CD14-positive monocyte (primary cell): Measurements from ENCODE around the gene PRKAG3. TPM values are rescaled to one million over a fixed set of nuclear protein-coding genes. Genes with fewer than 3 reads are reported as not detected.

Experiments used
- DNase-seq, 3 donors: peaks; one replicate each; pipeline ENCODE4 v3.0.0-alpha.2; 2011 to 2022
- H2AFZ ChIP-seq: 2 replicates; pipeline ENCODE4 v1.6.0; 2012; ENCODE audit warnings: mild to moderate bottlenecking, low read depth, low read length, inconsistent platforms; ENCODE audit not compliant: insufficient read depth, poor library complexity, severe bottlenecking
- H3K27ac ChIP-seq, 2 donors: 1 replicate in 1 of 2; 2 replicates in 1 of 2; pipeline ENCODE4 v1.5.1; 2012 to 2013; ENCODE audit warnings: low read length in 2 of 2, control low read depth in 1 of 2, inconsistent platforms in 1 of 2, low read depth in 1 of 2, mild to moderate bottlenecking in 1 of 2
- H3K27me3 ChIP-seq, 2 donors: one replicate each; pipeline versions ENCODE4 v1.6.0 to v1.6.1; 2011 to 2013; ENCODE audit warnings: low read length in 2 of 2; ENCODE audit not compliant: control insufficient read depth in 2 of 2, insufficient read depth in 2 of 2
- H3K36me3 ChIP-seq, 2 donors: replicated peaks in 1 of 2; 1 replicate in 1 of 2; 2 replicates in 1 of 2; pipeline versions ENCODE4 v1.5.1 to v1.6.1; 2012 to 2013; ENCODE audit warnings: low read length in 2 of 2, control low read depth in 1 of 2, inconsistent platforms in 1 of 2, mild to moderate bottlenecking in 1 of 2; ENCODE audit not compliant: insufficient read depth in 2 of 2, control insufficient read depth in 1 of 2
- H3K4me1 ChIP-seq, 2 donors: 1 replicate in 1 of 2; 2 replicates in 1 of 2; pipeline versions ENCODE4 v1.5.1 to v1.6.1; 2012 to 2013; ENCODE audit warnings: low read length in 2 of 2, control low read depth in 1 of 2, inconsistent platforms in 1 of 2, mild to moderate bottlenecking in 1 of 2, moderate library complexity in 1 of 2; ENCODE audit not compliant: insufficient read depth in 2 of 2, control insufficient read depth in 1 of 2
- H3K4me2 ChIP-seq: replicated peaks from 2 replicates; pipeline ENCODE3; 2012; ENCODE audit warnings: low read length, moderate library complexity, mild to moderate bottlenecking; ENCODE audit not compliant: poor library complexity, severe bottlenecking; ENCODE audit errors: extremely low read depth
- H3K4me3 ChIP-seq, 3 experiments: fragments of 200-600 bp in 1 of 3; sonication (generic) in 1 of 3; replicated peaks in 1 of 3; 1 replicate in 2 of 3; 2 replicates in 1 of 3; pipeline ENCODE4 v1.5.1; 2011 to 2013; ENCODE audit warnings: low read length in 3 of 3, mild to moderate bottlenecking in 3 of 3, control low read depth in 2 of 3, low read depth in 2 of 3, inconsistent platforms in 1 of 3, moderate library complexity in 1 of 3
- H3K79me2 ChIP-seq: 2 replicates; pipeline ENCODE4 v1.6.0; 2012; ENCODE audit warnings: mild to moderate bottlenecking, control low read depth, inconsistent platforms, low read length, moderate library complexity; ENCODE audit not compliant: insufficient read depth
- H3K9ac ChIP-seq: 2 replicates; pipeline ENCODE4 v1.6.0; 2017; ENCODE audit warnings: low read length, mild to moderate bottlenecking; ENCODE audit not compliant: insufficient read depth, poor library complexity, severe bottlenecking
- H3K9me3 ChIP-seq, 2 donors: replicated peaks in 1 of 2; 1 replicate in 1 of 2; 2 replicates in 1 of 2; pipeline versions ENCODE4 v1.5.1 to v1.6.1; 2012 to 2013; ENCODE audit warnings: low read length in 2 of 2, control low read depth in 1 of 2; ENCODE audit not compliant: control insufficient read depth in 1 of 2, insufficient read depth in 1 of 2
- H4K20me1 ChIP-seq: 2 replicates; pipeline ENCODE4 v1.6.0; 2012; ENCODE audit warnings: mild to moderate bottlenecking, low read length, control low read depth, moderate library complexity; ENCODE audit not compliant: insufficient read depth
- H3K27ac Mint-ChIP-seq, 7 donors: one replicate each; pipeline ENCODE4 v1.8.0; 2020; ENCODE audit warnings: mild to moderate bottlenecking in 7 of 7, mixed read lengths in 7 of 7, moderate library complexity in 6 of 7, inconsistent platforms in 2 of 7
- H3K27me3 Mint-ChIP-seq, 3 donors: one replicate each; pipeline ENCODE4 v1.8.0; 2021 to 2022; ENCODE audit warnings: low read depth in 3 of 3, mild to moderate bottlenecking in 3 of 3, mixed read lengths in 3 of 3, moderate library complexity in 3 of 3, inconsistent platforms in 1 of 3
- H3K36me3 Mint-ChIP-seq, 2 donors: one replicate each; pipeline ENCODE4 v1.8.0; 2020; ENCODE audit warnings: mixed read lengths in 2 of 2, inconsistent platforms in 1 of 2, mild to moderate bottlenecking in 1 of 2
- H3K4me1 Mint-ChIP-seq: one replicate; pipeline ENCODE4 v1.8.0; 2020; ENCODE audit warnings: mild to moderate bottlenecking, mixed read lengths
- H3K4me3 Mint-ChIP-seq, 2 donors: one replicate each; pipeline ENCODE4 v1.8.0; 2020; ENCODE audit warnings: mild to moderate bottlenecking in 2 of 2, mixed read lengths in 2 of 2, moderate library complexity in 1 of 2
- H3K9me3 Mint-ChIP-seq, 7 donors: one replicate each; pipeline ENCODE4 v1.8.0; 2020 to 2022; ENCODE audit warnings: mixed read lengths in 7 of 7, mild to moderate bottlenecking in 6 of 7, moderate library complexity in 6 of 7, inconsistent platforms in 2 of 7
- WGBS: methylation state at CpG from one replicate; pipeline ENCODE4 v1.1.5; 2013; ENCODE audit warnings: missing lambda C conversion rate; ENCODE audit not compliant: insufficient coverage; 5-methylcytosine and 5-hydroxymethylcytosine counted together
- intact Hi-C, 2 donors: fragments of 100-400 bp; cut with micrococcal nuclease; formaldehyde crosslinking; loops; one replicate each; pipeline versions ENCODE4 v1.15.0 to v1.15.1; 2023
- polyA plus RNA-seq, 3 donors: library from polyadenylated mRNA; depleted of rRNA in 1 of 3; unstranded in 2 of 3; stranded (reverse) in 1 of 3; fragments of 300-500 nt in 2 of 3; fragments of >200 nt in 1 of 3; fragmentation: Illumina TruSeq in 2 of 3; gene quantifications; 1 replicate in 2 of 3; 2 replicates in 1 of 3; pipeline ENCODE4 v1.2.3, GENCODE V29; 2012 to 2021
- TF ChIP-seq, protein P1 (sequence below): fragments of 200-600 bp; IDR thresholded peaks from one replicate; pipeline ENCODE4 v1.8.0; 2022; ENCODE audit warnings: antibody characterized with exemption, mild to moderate bottlenecking

PRKAG3 gene
- polyA plus RNA-seq, 3 donors: not detected

GRCh38 chr2:218780046-218780445 lies 51.6 kb downstream of the PRKAG3 start:
- H3K27ac ChIP-seq: no peak overlapping the region
- H3K9ac ChIP-seq: no peak overlapping the region
- H3K4me2 ChIP-seq: no peak overlapping the region
- peaks cover 36 to 51% (median 47%) of the 10 kb centered on the region in 3 donors for H3K27me3 Mint-ChIP-seq
- H3K4me3 Mint-ChIP-seq: peak overlapping the region in 1 of 2 donors; percentile 33
- TF ChIP-seq, protein P1, sequence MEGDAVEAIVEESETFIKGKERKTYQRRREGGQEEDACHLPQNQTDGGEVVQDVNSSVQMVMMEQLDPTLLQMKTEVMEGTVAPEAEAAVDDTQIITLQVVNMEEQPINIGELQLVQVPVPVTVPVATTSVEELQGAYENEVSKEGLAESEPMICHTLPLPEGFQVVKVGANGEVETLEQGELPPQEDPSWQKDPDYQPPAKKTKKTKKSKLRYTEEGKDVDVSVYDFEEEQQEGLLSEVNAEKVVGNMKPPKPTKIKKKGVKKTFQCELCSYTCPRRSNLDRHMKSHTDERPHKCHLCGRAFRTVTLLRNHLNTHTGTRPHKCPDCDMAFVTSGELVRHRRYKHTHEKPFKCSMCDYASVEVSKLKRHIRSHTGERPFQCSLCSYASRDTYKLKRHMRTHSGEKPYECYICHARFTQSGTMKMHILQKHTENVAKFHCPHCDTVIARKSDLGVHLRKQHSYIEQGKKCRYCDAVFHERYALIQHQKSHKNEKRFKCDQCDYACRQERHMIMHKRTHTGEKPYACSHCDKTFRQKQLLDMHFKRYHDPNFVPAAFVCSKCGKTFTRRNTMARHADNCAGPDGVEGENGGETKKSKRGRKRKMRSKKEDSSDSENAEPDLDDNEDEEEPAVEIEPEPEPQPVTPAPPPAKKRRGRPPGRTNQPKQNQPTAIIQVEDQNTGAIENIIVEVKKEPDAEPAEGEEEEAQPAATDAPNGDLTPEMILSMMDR: no peak
- intact Hi-C loops: loop anchor here in 1 of 2 donors (5.0 kb wide), 1 partner anchor 33 kb away; no protein-coding TSS in a partner anchor
- no peak for DNase-seq
- H3K4me3 ChIP-seq: no peak overlapping the region
- peaks cover 10 to 50% of the 10 kb centered on the region in 2 donors for H3K27me3 ChIP-seq
- peaks cover 14 to 18% of the 10 kb centered on the region in 2 donors for H3K9me3 ChIP-seq
- peaks cover 50% of the 10 kb centered on the region for H3K4me1 Mint-ChIP-seq
- peaks cover 21 to 41% (median 32%) of the 10 kb centered on the region in 7 donors for H3K9me3 Mint-ChIP-seq
- no peak overlapping the region for H3K27ac Mint-ChIP-seq
- H4K20me1 ChIP-seq: no peaks in the 10 kb centered on the region
- H3K79me2 ChIP-seq: no peaks in the 10 kb centered on the region
- H3K36me3 Mint-ChIP-seq: peaks cover 34 to 39% of the 10 kb centered on the region in 2 donors
- H3K36me3 ChIP-seq: peaks cover 0 to 6% of the 10 kb centered on the region in 2 donors
- no CpG with 5 or more reads among the region's 2 CpGs for WGBS
- peaks cover 33 to 56% of the 10 kb centered on the region in 2 donors for H3K4me1 ChIP-seq
- H2AFZ ChIP-seq: no peak overlapping the region

DNA sequence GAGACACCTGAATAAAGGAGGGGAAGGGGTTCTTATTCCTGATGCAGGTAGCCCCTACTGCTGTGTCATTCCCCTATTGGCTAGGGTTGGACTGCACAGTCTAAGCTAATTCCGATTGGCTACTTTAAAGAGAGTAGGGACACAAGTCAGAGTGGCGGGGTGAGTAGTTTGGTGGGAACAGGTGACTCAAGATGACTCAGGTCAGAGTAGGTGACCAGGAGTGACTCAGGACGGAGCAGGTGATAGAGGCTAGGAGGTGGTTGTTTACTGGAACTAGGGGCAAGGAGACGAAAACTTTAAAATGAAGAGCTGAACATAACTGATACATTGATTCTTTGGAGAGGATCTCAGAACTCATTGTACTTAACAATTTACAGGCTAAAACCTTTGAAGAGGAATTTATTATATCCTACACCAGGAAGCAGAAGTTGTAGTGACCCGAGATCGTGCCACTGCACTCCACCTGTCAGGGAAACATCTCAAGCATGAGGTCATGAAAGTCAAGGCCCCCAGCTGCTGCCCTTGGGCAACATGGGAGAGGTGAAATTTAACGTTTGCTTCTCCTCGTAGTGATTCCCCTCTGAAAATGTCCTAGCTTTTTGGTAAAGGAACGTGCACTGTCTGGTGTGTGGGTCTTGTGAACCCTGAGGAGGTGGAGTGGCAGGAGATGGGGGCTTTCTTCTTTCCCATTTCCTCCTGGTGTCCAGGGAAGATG lies 54.2 kb downstream of the PRKAG3 start:
- H3K4me1 Mint-ChIP-seq: peaks cover 30% of the 10 kb centered on the region
- no peak overlapping the region for H3K27ac ChIP-seq
- H3K4me2 ChIP-seq: no peak overlapping the region
- TF ChIP-seq, protein P1: no peak
- no peak overlapping the region for H3K4me3 ChIP-seq
- peak overlapping the region in 1 of 7 donors; percentile 5 for H3K27ac Mint-ChIP-seq
- intact Hi-C loops: no loop called here
- no peaks in the 10 kb centered on the region for H3K79me2 ChIP-seq
- WGBS: 100% methylated on average over 4 of the region's 9 CpGs
- H3K27me3 ChIP-seq: peaks cover 7 to 28% of the 10 kb centered on the region in 2 donors
- H3K4me3 Mint-ChIP-seq: peak overlapping the region in 1 of 2 donors; percentile 19
- DNase-seq: no peak
- peaks cover 23 to 38% (median 36%) of the 10 kb centered on the region in 3 donors for H3K27me3 Mint-ChIP-seq
- H3K9ac ChIP-seq: no peak overlapping the region
- H3K9me3 Mint-ChIP-seq: peaks cover 24 to 48% (median 31%) of the 10 kb centered on the region in 7 donors
- peaks cover 14 to 18% of the 10 kb centered on the region in 2 donors for H3K9me3 ChIP-seq
- H4K20me1 ChIP-seq: no peaks in the 10 kb centered on the region
- H3K36me3 Mint-ChIP-seq: peaks cover 27 to 41% of the 10 kb centered on the region in 2 donors
- peaks cover 24 to 32% of the 10 kb centered on the region in 2 donors for H3K4me1 ChIP-seq
- H3K36me3 ChIP-seq: peaks cover 0 to 6% of the 10 kb centered on the region in 2 donors
- no peak overlapping the region for H2AFZ ChIP-seq
